GM12878 (cell line): ENCODE data around the gene GALNT6.

Experiments used
- CTCF ChIP-seq, 3 experiments: IDR thresholded peaks in 2 of 3; conservative IDR thresholded peaks in 1 of 3; 2 replicates each; pipeline ENCODE4 v1.5.1; 2011; ENCODE audit warnings: low read depth in 3 of 3, low read length in 3 of 3, mild to moderate bottlenecking in 3 of 3, control low read depth in 2 of 3, moderate library complexity in 2 of 3, inconsistent platforms in 1 of 3, mixed read lengths in 1 of 3; ENCODE audit not compliant: control insufficient read depth in 2 of 3, insufficient read depth in 1 of 3; ENCODE audit errors: extremely low read depth in 1 of 3
- FOXK2 ChIP-seq: fragments of 450-650 bp; IDR thresholded peaks from 2 replicates; pipeline ENCODE4 v1.6.1; 2017; ENCODE audit warnings: mild to moderate bottlenecking, moderate library complexity
- JUND ChIP-seq: IDR thresholded peaks from 2 replicates; pipeline ENCODE4 v1.6.1; 2012; ENCODE audit warnings: low read depth, mild to moderate bottlenecking, low read length, improper control_type of control experiment, moderate library complexity
- MYC ChIP-seq: IDR thresholded peaks from 2 replicates; pipeline ENCODE4 v1.6.1; 2011; ENCODE audit warnings: mild to moderate bottlenecking, low read length, moderate library complexity, inconsistent platforms; ENCODE audit not compliant: insufficient read depth, insufficient replicate concordance, insufficient read length, severe bottlenecking
- NFYB ChIP-seq: IDR thresholded peaks from 2 replicates; pipeline ENCODE4 v1.6.1; 2011; ENCODE audit warnings: low read depth, mild to moderate bottlenecking, low read length, improper control_type of control experiment, moderate library complexity; ENCODE audit not compliant: insufficient read depth
- PAX5 ChIP-seq: IDR thresholded peaks from 2 replicates; pipeline ENCODE4 v1.6.1; 2011; ENCODE audit warnings: low read depth, low read length, borderline replicate concordance
- POLR2A ChIP-seq: IDR thresholded peaks from 2 replicates; pipeline ENCODE4 v1.6.1; 2011; ENCODE audit warnings: low read depth, mild to moderate bottlenecking, low read length
- RAD51 ChIP-seq: fragments of 450-650 bp; IDR thresholded peaks from 2 replicates; pipeline ENCODE4 v1.6.1; 2016; ENCODE audit warnings: moderate library complexity, mild to moderate bottlenecking, inconsistent platforms
- TAF1 ChIP-seq: IDR thresholded peaks from 2 replicates; pipeline ENCODE4 v1.6.1; 2011; ENCODE audit warnings: mild to moderate bottlenecking, low read depth, low read length, borderline replicate concordance
- ZZZ3 ChIP-seq: IDR thresholded peaks from 2 replicates; pipeline ENCODE4 v1.6.1; 2011; ENCODE audit warnings: low read depth; ENCODE audit not compliant: control insufficient read depth, insufficient read length

GRCh38 chr12:51365276-51365675 is 25.9 kb downstream of the GALNT6 start:
- TF ChIP-seq TAF1, result no peak
- no peak for TF ChIP-seq PAX5
- no peak for TF ChIP-seq RAD51
- TF ChIP-seq NFYB, result no peak
- TF ChIP-seq POLR2A, result no peak
- TF ChIP-seq FOXK2, result no peak
- TF ChIP-seq CTCF (IDR thresholded peaks at IDR 0.05 in 2 of 3, conservative IDR thresholded peaks at IDR 0.05 in 1 of 3; ENCODE audit: control insufficient read depth in 2 of 3, extremely low read depth in 1 of 3, insufficient read depth in 1 of 3, low read depth in 3 of 3, low read length in 3 of 3), result no peak
- no peak for TF ChIP-seq MYC
- TF ChIP-seq ZZZ3, result no peak
- TF ChIP-seq JUND, result no peak
